K562 (cell line): Measurements from ENCODE around the gene KIF15. TPM values are rescaled to one million over a fixed set of nuclear protein-coding genes. Genes with fewer than 3 reads are reported as not detected.

Source experiments
- CBX1 ChIP-seq: sonication (generic); IDR thresholded peaks from 2 replicates; pipeline ENCODE4 v1.6.1; 2016; ENCODE audit warnings: antibody characterized with exemption, low read depth, mild to moderate bottlenecking
- CCNT2 ChIP-seq: IDR thresholded peaks from 2 replicates; pipeline ENCODE4 v1.6.1; 2011; ENCODE audit warnings: borderline replicate concordance, low read depth, mild to moderate bottlenecking, moderate library complexity, mixed read lengths, low read length; ENCODE audit not compliant: insufficient read length; ENCODE audit errors: extremely low read depth
- CEBPG ChIP-seq, 3 experiments: fragments of 200-800 bp in 1 of 3; sonication (Bioruptor generic) in 1 of 3; sonication (generic) in 1 of 3; formaldehyde crosslinking in 1 of 3; IDR thresholded peaks in 2 of 3; conservative IDR thresholded peaks in 1 of 3; 2 replicates each; pipeline versions ENCODE4 v1.6.1 to v1.8.0; 2016 to 2022; ENCODE audit warnings: missing compliant biosample characterization in 2 of 3, missing genetic modification characterization in 2 of 3, mild to moderate bottlenecking in 1 of 3, missing genetic modification reagents in 1 of 3
- CSDE1 ChIP-seq, 2 experiments: fragments of 450-650 bp; IDR thresholded peaks; 2 replicates each; pipeline ENCODE4 v1.6.1; 2016; ENCODE audit warnings: mild to moderate bottlenecking in 1 of 2
- FOXJ3 ChIP-seq: sonication (generic); formaldehyde crosslinking; IDR thresholded peaks from 2 replicates; pipeline ENCODE4 v1.4.0; 2020; ENCODE audit warnings: mild to moderate bottlenecking, missing genetic modification reagents
- FOXK1 ChIP-seq: sonication (generic); formaldehyde crosslinking; IDR thresholded peaks from 2 replicates; pipeline ENCODE4 v1.8.0; 2022; ENCODE audit warnings: missing genetic modification reagents, mild to moderate bottlenecking, borderline replicate concordance
- MTF1 ChIP-seq: fragments of 250-450 bp; sonication (Bioruptor Pico); IDR thresholded peaks from 2 replicates; pipeline ENCODE4 v1.9.0; 2021; ENCODE audit warnings: moderate library complexity, mild to moderate bottlenecking, inconsistent platforms, borderline replicate concordance
- NFATC3 ChIP-seq: fragments of 450-650 bp; IDR thresholded peaks from 2 replicates; pipeline ENCODE4 v1.6.1; 2017; ENCODE audit warnings: mild to moderate bottlenecking
- PHTF2 ChIP-seq: fragments of 250-450 bp; sonication (Bioruptor Pico); IDR thresholded peaks from 2 replicates; pipeline ENCODE4 v1.5.0; 2021; ENCODE audit warnings: mild to moderate bottlenecking
- SP1 ChIP-seq: sonication (generic); formaldehyde crosslinking; IDR thresholded peaks from 2 replicates; pipeline ENCODE4 v1.8.1; 2022; ENCODE audit warnings: mild to moderate bottlenecking, missing genetic modification reagents
- SRSF9 ChIP-seq: fragments of 200-400 bp; formaldehyde crosslinking; IDR thresholded peaks from 2 replicates; pipeline ENCODE4 v1.6.1; 2017; ENCODE audit warnings: low read depth, low read length, borderline replicate concordance
- STAG1 ChIP-seq: sonication (generic); formaldehyde crosslinking; IDR thresholded peaks from 2 replicates; pipeline ENCODE4 v1.5.0; 2020; ENCODE audit warnings: missing genetic modification reagents, borderline replicate concordance
- TAF1 ChIP-seq: IDR thresholded peaks from 2 replicates; pipeline ENCODE4 v1.6.1; 2011; ENCODE audit warnings: mild to moderate bottlenecking, low read length, moderate library complexity; ENCODE audit not compliant: insufficient read depth, control insufficient read depth, severe bottlenecking; ENCODE audit errors: extremely low read depth
- ZNF764 ChIP-seq: fragments of 250-450 bp; sonication (Bioruptor Pico); IDR thresholded peaks from 2 replicates; pipeline ENCODE4 v1.4.0; 2020; ENCODE audit warnings: low read depth, mild to moderate bottlenecking, moderate library complexity
- polyA plus RNA-seq, 8 experiments: library from polyadenylated mRNA; depleted of rRNA in 4 of 8; stranded (reverse) in 5 of 8; unstranded in 3 of 8; fragments of >200 nt; fragmentation: Nextera tagmentation in 2 of 8; fragmentation: Illumina TruSeq in 1 of 8; extraction: Ambion mirVana in 2 of 8; extraction: Trizol in 1 of 8; gene quantifications; 2 replicates each; pipeline versions ENCODE4 v1.2.1 to v1.2.3, GENCODE V29; 2011 to 2014; ENCODE audit warnings: inconsistent platforms in 1 of 8, missing spikeins in 1 of 8
- total RNA-seq, 7 experiments: library from RNA; depleted of rRNA in 6 of 7; stranded (reverse); fragments of >200 nt in 6 of 7; fragmentation: Illumina TruSeq in 2 of 7; extraction: Trizol in 2 of 7; gene quantifications; 2 replicates each; pipeline versions ENCODE4 v1.2.1 to v1.2.3, GENCODE V29; 2011 to 2021; ENCODE audit warnings: low replicate concordance in 1 of 7
- TF ChIP-seq, protein P1 (sequence below): fragments of 250-450 bp; sonication (Bioruptor Pico); IDR thresholded peaks from 2 replicates; pipeline ENCODE4 v1.4.0; 2020
- TF ChIP-seq, protein P2 (sequence below): IDR thresholded peaks from 2 replicates; pipeline ENCODE4 v1.6.1; 2011; ENCODE audit not compliant: insufficient read length; ENCODE audit errors: extremely low read depth
- TF ChIP-seq, protein P3 (sequence below), 3 experiments: fragments of 200-800 bp in 1 of 3; sonication (Bioruptor generic) in 1 of 3; sonication (generic) in 1 of 3; formaldehyde crosslinking in 1 of 3; IDR thresholded peaks; 2 replicates each; pipeline versions ENCODE4 v1.6.1 to v1.8.0; 2016 to 2022; ENCODE audit warnings: mild to moderate bottlenecking in 2 of 3, missing compliant biosample characterization in 2 of 3, missing genetic modification characterization in 2 of 3, missing genetic modification reagents in 1 of 3
- TF ChIP-seq, protein P4 (sequence below): fragments of 450-650 bp; IDR thresholded peaks from 2 replicates; pipeline ENCODE4 v1.7.1; 2018; ENCODE audit warnings: mild to moderate bottlenecking, low read depth; ENCODE audit not compliant: partially characterized antibody
- TF ChIP-seq, protein P5 (sequence below): sonication (generic); IDR thresholded peaks from 2 replicates; pipeline ENCODE4 v1.6.1; 2016

The KIF15 gene
- total and polyA plus RNA-seq, 9 of the 15 experiments (the other 6 are each of a cell fraction or from before 2014, with no cell fraction given) = 9.0 to 45.9 (median 26.0) TPM

DNA sequence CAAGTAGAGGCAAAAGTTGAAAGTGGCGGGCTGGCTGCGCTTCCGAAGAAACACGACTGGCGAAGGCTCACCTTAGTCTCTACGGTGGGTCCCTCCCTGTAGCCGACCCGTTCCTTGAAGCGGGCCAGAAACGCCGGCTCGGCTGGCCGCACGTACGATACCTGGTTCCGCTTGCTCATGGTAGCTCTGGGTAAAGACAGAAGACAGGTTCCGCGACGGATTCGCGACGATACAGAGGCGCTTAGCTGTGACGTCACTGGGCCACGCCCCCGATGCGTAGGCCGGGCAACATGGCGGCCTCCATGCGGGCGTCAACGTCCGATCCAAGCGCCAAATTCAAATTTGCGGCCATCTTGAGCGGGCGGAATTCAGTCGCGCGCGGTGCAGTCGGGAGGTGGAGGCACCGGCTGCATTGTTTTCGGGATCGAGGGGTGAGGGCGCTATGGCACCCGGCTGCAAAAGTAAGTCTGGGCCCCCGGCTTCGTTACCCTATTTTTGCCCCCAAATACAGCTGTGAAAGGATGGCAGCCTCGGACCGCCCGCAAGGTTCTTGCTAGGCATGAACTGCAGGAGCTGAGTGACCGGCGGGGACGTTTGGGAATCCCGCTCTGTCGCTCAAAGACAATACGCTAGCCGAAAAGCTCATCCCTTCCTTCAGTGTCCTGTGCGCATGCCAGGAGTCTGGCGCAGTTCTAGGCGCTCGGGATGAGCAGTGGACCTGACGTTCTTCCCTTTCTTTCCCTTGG lies at the start of gene KIF15, which contains the start of gene KIAA1143 (continued):
- TF ChIP-seq CEBPG (CRISPR knock-in tag; IDR thresholded peaks at IDR 0.05) (peak; percentile 45; the same call in 1 of the 2 replicates), CEBPG (tag; conservative IDR thresholded peaks at IDR 0.05 in 1 of 2, IDR thresholded peaks at IDR 0.05 in 1 of 2) (0 out of 4 replicates have a peak, but pooled peaks of 1 of the 2 experiments have one; percentile 18), TAF1 (peak; percentile 91), PHTF2 (CRISPR knock-in tag) (no peak), SP1 (CRISPR knock-in tag) (peak; percentile 100), FOXJ3 (CRISPR knock-in tag) (no peak), CSDE1 (IDR thresholded peaks at IDR 0.05) (peak; percentile 92), CCNT2 (peak; percentile 83), NFATC3 (no peak), STAG1 (CRISPR knock-in tag) (no peak), SRSF9 (no peak), FOXK1 (peak; percentile 90), CBX1 (peak; percentile 95), ZNF764 (CRISPR knock-in tag) (no peak), MTF1 (CRISPR knock-in tag) (no peak)
- TF ChIP-seq, protein P1, sequence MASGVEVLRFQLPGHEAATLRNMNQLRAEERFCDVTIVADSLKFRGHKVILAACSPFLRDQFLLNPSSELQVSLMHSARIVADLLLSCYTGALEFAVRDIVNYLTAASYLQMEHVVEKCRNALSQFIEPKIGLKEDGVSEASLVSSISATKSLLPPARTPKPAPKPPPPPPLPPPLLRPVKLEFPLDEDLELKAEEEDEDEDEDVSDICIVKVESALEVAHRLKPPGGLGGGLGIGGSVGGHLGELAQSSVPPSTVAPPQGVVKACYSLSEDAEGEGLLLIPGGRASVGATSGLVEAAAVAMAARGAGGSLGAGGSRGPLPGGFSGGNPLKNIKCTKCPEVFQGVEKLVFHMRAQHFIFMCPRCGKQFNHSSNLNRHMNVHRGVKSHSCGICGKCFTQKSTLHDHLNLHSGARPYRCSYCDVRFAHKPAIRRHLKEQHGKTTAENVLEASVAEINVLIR (CRISPR knock-in tag) = peak; percentile 99
- TF ChIP-seq, protein P2, sequence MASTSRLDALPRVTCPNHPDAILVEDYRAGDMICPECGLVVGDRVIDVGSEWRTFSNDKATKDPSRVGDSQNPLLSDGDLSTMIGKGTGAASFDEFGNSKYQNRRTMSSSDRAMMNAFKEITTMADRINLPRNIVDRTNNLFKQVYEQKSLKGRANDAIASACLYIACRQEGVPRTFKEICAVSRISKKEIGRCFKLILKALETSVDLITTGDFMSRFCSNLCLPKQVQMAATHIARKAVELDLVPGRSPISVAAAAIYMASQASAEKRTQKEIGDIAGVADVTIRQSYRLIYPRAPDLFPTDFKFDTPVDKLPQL = peak; percentile 77
- TF ChIP-seq, protein P3, sequence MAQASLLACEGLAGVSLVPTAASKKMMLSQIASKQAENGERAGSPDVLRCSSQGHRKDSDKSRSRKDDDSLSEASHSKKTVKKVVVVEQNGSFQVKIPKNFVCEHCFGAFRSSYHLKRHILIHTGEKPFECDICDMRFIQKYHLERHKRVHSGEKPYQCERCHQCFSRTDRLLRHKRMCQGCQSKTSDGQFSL (CRISPR knock-in tag; IDR thresholded peaks at IDR 0.05) = no peak; the same call in none of the 2 replicates
- TF ChIP-seq, protein P3 (tag; IDR thresholded peaks at IDR 0.05) = no peak
- TF ChIP-seq, protein P4, sequence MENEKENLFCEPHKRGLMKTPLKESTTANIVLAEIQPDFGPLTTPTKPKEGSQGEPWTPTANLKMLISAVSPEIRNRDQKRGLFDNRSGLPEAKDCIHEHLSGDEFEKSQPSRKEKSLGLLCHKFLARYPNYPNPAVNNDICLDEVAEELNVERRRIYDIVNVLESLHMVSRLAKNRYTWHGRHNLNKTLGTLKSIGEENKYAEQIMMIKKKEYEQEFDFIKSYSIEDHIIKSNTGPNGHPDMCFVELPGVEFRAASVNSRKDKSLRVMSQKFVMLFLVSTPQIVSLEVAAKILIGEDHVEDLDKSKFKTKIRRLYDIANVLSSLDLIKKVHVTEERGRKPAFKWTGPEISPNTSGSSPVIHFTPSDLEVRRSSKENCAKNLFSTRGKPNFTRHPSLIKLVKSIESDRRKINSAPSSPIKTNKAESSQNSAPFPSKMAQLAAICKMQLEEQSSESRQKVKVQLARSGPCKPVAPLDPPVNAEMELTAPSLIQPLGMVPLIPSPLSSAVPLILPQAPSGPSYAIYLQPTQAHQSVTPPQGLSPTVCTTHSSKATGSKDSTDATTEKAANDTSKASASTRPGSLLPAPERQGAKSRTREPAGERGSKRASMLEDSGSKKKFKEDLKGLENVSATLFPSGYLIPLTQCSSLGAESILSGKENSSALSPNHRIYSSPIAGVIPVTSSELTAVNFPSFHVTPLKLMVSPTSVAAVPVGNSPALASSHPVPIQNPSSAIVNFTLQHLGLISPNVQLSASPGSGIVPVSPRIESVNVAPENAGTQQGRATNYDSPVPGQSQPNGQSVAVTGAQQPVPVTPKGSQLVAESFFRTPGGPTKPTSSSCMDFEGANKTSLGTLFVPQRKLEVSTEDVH = peak; percentile 88
- TF ChIP-seq, protein P5, sequence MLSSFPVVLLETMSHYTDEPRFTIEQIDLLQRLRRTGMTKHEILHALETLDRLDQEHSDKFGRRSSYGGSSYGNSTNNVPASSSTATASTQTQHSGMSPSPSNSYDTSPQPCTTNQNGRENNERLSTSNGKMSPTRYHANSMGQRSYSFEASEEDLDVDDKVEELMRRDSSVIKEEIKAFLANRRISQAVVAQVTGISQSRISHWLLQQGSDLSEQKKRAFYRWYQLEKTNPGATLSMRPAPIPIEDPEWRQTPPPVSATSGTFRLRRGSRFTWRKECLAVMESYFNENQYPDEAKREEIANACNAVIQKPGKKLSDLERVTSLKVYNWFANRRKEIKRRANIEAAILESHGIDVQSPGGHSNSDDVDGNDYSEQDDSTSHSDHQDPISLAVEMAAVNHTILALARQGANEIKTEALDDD = no peak
